ENCODE measurements around the gene CCAR1.
A peak's percentile ranks its signal among the peaks of the same experiment; 100 is the strongest.
"Not testable (repeated sequence)": the region's sequence is repeated elsewhere in the genome, so short reads cannot be mapped to it uniquely, and the experiment has no call there.

CCAR1 gene

GRCh38 chr10:68720793-68721672 lies at the start of gene CCAR1:
CCAR1 (plus strand) TSS chr10:68721239; CDS start chr10:68722505, 1,266 bp downstream.
- peak; percentile 90 for DNase-seq (ENCODE audit: insufficient read length, low spot score)
- FAIRE-seq: peak; percentile 99

- FAIRE-seq (peak; percentile 66), DNase-seq (ENCODE audit: insufficient read length, low spot score) (peak; percentile 35)
These were observed 36.6 kb upstream of the CCAR1 start for GRCh38 chr10:68684413-68684812.

GRCh38 chr10:68696018-68696417 lies 25.0 kb upstream of the CCAR1 start:
- FAIRE-seq (no peak), DNase-seq (ENCODE audit: insufficient read length, low spot score) (no peak)

GRCh38 chr10:68697106-68697505 lies 23.9 kb upstream of the CCAR1 start:
- FAIRE-seq (no peak), DNase-seq (ENCODE audit: insufficient read length, low spot score) (no peak)

GRCh38 chr10:68700197-68700596 lies 20.8 kb upstream of the CCAR1 start:
- FAIRE-seq: no peak

GRCh38 chr10:68705548-68705947 lies 15.5 kb upstream of the CCAR1 start:
- no peak for DNase-seq (ENCODE audit: insufficient read length, low spot score)
- no peak for FAIRE-seq

More at GRCh38 chr10:68700197-68700596, 20.8 kb upstream of the CCAR1 start:
- no peak for DNase-seq (ENCODE audit: insufficient read length, low spot score)

GRCh38 chr10:68708987-68709386 lies 12.1 kb upstream of the CCAR1 start:
- DNase-seq (ENCODE audit: insufficient read length, low spot score); FAIRE-seq: not testable (repeated sequence)

GRCh38 chr10:68713065-68713464 lies 8.0 kb upstream of the CCAR1 start:
- FAIRE-seq; DNase-seq (ENCODE audit: insufficient read length, low spot score): not testable (repeated sequence)

GRCh38 chr10:68717435-68717834 lies 3.6 kb upstream of the CCAR1 start:
- DNase-seq (ENCODE audit: insufficient read length, low spot score) (no peak), FAIRE-seq (no peak)

- DNase-seq (ENCODE audit: insufficient read length, low spot score) (no peak), FAIRE-seq (peak; percentile 55)
These were observed 765 bp downstream of the CCAR1 start for GRCh38 chr10:68721673-68722335.

- FAIRE-seq (no peak), DNase-seq (ENCODE audit: insufficient read length, low spot score) (no peak)
These were observed 4.0 kb downstream of the CCAR1 start for GRCh38 chr10:68725016-68725415.

GRCh38 chr10:68727146-68727545 lies 6.1 kb downstream of the CCAR1 start:
- DNase-seq (ENCODE audit: insufficient read length, low spot score) (no peak), FAIRE-seq (no peak)

- FAIRE-seq: no peak
- DNase-seq (ENCODE audit: insufficient read length, low spot score): no peak
These were observed 11.6 kb downstream of the CCAR1 start for GRCh38 chr10:68732651-68733050.

GRCh38 chr10:68734349-68734748 lies 13.3 kb downstream of the CCAR1 start:
- no peak for DNase-seq (ENCODE audit: insufficient read length, low spot score)
- no peak for FAIRE-seq

- DNase-seq (ENCODE audit: insufficient read length, low spot score) (no peak), FAIRE-seq (no peak)
These were observed 14.1 kb downstream of the CCAR1 start for GRCh38 chr10:68735119-68735518.

- DNase-seq (ENCODE audit: insufficient read length, low spot score); FAIRE-seq: not testable (repeated sequence)
These were observed 14.7 kb downstream of the CCAR1 start for GRCh38 chr10:68735739-68736138.

- FAIRE-seq; DNase-seq (ENCODE audit: insufficient read length, low spot score): not testable (repeated sequence)
These were observed 19.6 kb downstream of the CCAR1 start for GRCh38 chr10:68740676-68741075.

GRCh38 chr10:68742397-68742796 lies 21.4 kb downstream of the CCAR1 start:
- DNase-seq (ENCODE audit: insufficient read length, low spot score) (no peak), FAIRE-seq (no peak)

GRCh38 chr10:68752711-68753350 lies 31.8 kb downstream of the CCAR1 start:
- no peak for DNase-seq (ENCODE audit: insufficient read length, low spot score)
- no peak for FAIRE-seq

GRCh38 chr10:68756246-68756645 lies 35.2 kb downstream of the CCAR1 start:
- DNase-seq (ENCODE audit: insufficient read length, low spot score): no peak
- FAIRE-seq: no peak

- DNase-seq (ENCODE audit: insufficient read length, low spot score) (no peak), FAIRE-seq (no peak)
These were observed 35.7 kb downstream of the CCAR1 start for GRCh38 chr10:68756766-68757165.
